HEK293 (cell line): ENCODE results near the gene FAM193B.
A peak's percentile ranks its signal among the peaks of the same experiment; 100 is the strongest.

Experiments
- CTCF ChIA-PET: fragments of 350-600 bp; formaldehyde crosslinking; extraction: SDS; loops from one replicate; lab custom pipeline; 2021; ENCODE audit warnings: antibody characterized with exemption; lab: Yijun Ruan, JAX
- POLR2A ChIA-PET: fragments of 300-600 bp; formaldehyde crosslinking; extraction: SDS; loops from one replicate; lab custom pipeline; 2020; ENCODE audit warnings: antibody characterized with exemption, inconsistent platforms; lab: Yijun Ruan, JAX
- H3K27ac ChIP-seq: fragments of 200-500 bp; sonication (Bioruptor generic); 2 replicates; pipeline ENCODE4 v1.5.1; 2014; ENCODE audit warnings: low read depth, low read length, control low read depth, inconsistent platforms; ENCODE audit errors: extremely low read depth
- H3K36me3 ChIP-seq, 2 experiments: fragments of 200-500 bp in 1 of 2; sonication (Bioruptor generic) in 1 of 2; 1 replicate in 1 of 2; 2 replicates in 1 of 2; pipeline ENCODE4 v1.5.1; 2014 to 2017; ENCODE audit warnings: inconsistent platforms in 2 of 2, low read length in 2 of 2; ENCODE audit not compliant: control insufficient read depth in 2 of 2, insufficient read depth in 1 of 2
- H3K4me1 ChIP-seq: fragments of 200-500 bp; sonication (Bioruptor generic); 2 replicates; pipeline ENCODE4 v1.5.1; 2014; ENCODE audit warnings: mild to moderate bottlenecking, low read length, inconsistent platforms; ENCODE audit not compliant: control insufficient read depth, insufficient read depth
- H3K4me3 ChIP-seq: 2 replicates; pipeline ENCODE4 v1.5.1; 2011; ENCODE audit warnings: low read depth, mild to moderate bottlenecking, control low read depth, low read length, moderate library complexity
- H3K9me3 ChIP-seq: fragments of 200-500 bp; sonication (Bioruptor generic); 2 replicates; pipeline ENCODE4 v1.5.1; 2014; ENCODE audit warnings: low read depth, low read length, inconsistent platforms; ENCODE audit not compliant: control insufficient read depth, insufficient read depth
- AEBP2 ChIP-seq: fragments of 450-650 bp; formaldehyde crosslinking; IDR thresholded peaks from 2 replicates; pipeline ENCODE4 v1.5.1; 2016; ENCODE audit warnings: missing biosample characterization, missing genetic modification characterization, borderline replicate concordance
- SP3 ChIP-seq: fragments of 450-650 bp; formaldehyde crosslinking; IDR thresholded peaks from 2 replicates; pipeline ENCODE4 v1.5.1; 2016; ENCODE audit warnings: missing biosample characterization, missing genetic modification characterization
- ZFP37 ChIP-seq: fragments of 450-650 bp; formaldehyde crosslinking; IDR thresholded peaks from 2 replicates; pipeline ENCODE4 v1.5.1; 2016; ENCODE audit warnings: missing biosample characterization, missing genetic modification characterization
- ZNF133 ChIP-seq: fragments of 450-650 bp; formaldehyde crosslinking; IDR thresholded peaks from 2 replicates; pipeline ENCODE4 v1.5.1; 2016; ENCODE audit warnings: missing biosample characterization, missing genetic modification characterization
- ZNF157 ChIP-seq: fragments of 450-650 bp; formaldehyde crosslinking; IDR thresholded peaks from 2 replicates; pipeline ENCODE4 v1.5.1; 2016; ENCODE audit warnings: missing biosample characterization, missing genetic modification characterization
- ZNF324 ChIP-seq: fragments of 450-650 bp; formaldehyde crosslinking; IDR thresholded peaks from 2 replicates; pipeline ENCODE4 v1.5.1; 2016; ENCODE audit warnings: missing biosample characterization, missing genetic modification characterization
- ZNF558 ChIP-seq: fragments of 450-650 bp; formaldehyde crosslinking; IDR thresholded peaks from 2 replicates; pipeline ENCODE4 v1.5.1; 2016; ENCODE audit warnings: missing biosample characterization, missing genetic modification characterization
- ZNF585B ChIP-seq: fragments of 450-650 bp; formaldehyde crosslinking; IDR thresholded peaks from 2 replicates; pipeline ENCODE4 v1.5.1; 2016; ENCODE audit warnings: missing biosample characterization, missing genetic modification characterization
- ZNF785 ChIP-seq: fragments of 450-650 bp; formaldehyde crosslinking; IDR thresholded peaks from 2 replicates; pipeline ENCODE4 v1.5.1; 2016; ENCODE audit warnings: missing biosample characterization, missing genetic modification characterization
- TF ChIP-seq, protein P1 (sequence below): fragments of 450-650 bp; IDR thresholded peaks from 2 replicates; pipeline ENCODE4 v1.5.1; 2018; ENCODE audit warnings: missing biosample characterization, missing genetic modification characterization
- TF ChIP-seq, protein P2 (sequence below): fragments of 450-650 bp; formaldehyde crosslinking; IDR thresholded peaks from 2 replicates; pipeline ENCODE4 v1.5.1; 2016; ENCODE audit warnings: missing biosample characterization, missing genetic modification characterization
- TF ChIP-seq, protein P3 (sequence below): fragments of 450-650 bp; formaldehyde crosslinking; IDR thresholded peaks from 2 replicates; pipeline ENCODE4 v1.5.1; 2016; ENCODE audit warnings: missing biosample characterization, missing genetic modification characterization
- TF ChIP-seq, protein P4 (sequence below): fragments of 450-650 bp; formaldehyde crosslinking; IDR thresholded peaks from 2 replicates; pipeline ENCODE4 v1.5.1; 2017; ENCODE audit warnings: missing biosample characterization, missing genetic modification characterization

FAM193B gene

DNA sequence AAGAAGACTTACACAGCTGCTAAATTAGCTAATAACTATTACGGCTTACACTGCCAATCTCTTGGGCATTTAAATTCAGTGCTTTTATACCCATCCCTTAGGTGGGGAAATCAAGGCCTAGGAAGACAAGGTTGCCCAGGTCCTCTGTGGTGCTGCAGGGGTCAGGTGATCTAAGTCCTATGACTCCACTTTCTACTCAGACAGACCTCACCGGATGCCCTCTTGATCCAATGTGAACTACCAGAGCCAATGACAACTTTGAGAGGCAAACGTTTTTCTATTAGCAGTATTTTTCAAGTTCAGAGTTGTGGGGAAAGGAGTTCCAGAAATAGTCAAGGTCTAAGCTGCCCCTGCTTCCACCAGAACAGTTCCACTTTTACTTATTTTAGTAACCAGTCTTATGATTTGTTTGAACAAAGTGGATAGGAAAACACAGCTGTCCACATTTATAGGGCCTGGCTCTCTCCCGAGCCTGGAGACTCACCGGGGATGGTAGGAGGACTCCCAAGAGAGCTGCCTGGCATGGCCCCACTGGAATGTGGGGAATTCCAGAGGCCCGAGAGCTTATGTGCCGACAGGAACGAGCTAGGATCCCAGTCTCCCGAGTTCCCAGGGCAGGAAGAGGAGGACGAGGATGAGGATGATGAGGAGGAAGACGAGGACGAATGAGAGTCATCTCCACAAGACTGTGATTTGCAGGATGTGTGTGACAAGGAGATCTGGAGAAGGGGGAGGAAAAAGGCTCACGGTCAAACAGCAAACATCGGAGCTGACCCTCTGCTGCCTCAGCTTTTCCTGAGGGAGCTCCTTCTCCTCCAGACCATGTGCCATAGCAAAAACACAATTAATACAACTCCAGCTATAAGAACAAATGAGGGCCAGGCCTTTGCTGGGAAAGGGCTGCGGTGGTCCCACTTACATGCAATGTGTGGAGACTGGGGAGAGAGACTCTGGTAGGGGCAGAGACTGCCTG lies 16.7 kb downstream of the FAM193B start:
- POLR2A ChIA-PET: interaction anchor here (0.6 to 2.0 kb wide), 2 partner anchors 32 to 54 kb away, joined by 3 to 4 read pairs; partner anchors contain the start of gene TMED9
- CTCF ChIA-PET: interaction anchor here (0.5 to 1.7 kb wide), 4 partner anchors 9 to 37 kb away, joined by 3 to 6 read pairs (median 4); no protein-coding TSS in a partner anchor
- Histone ChIP-seq H3K36me3 (peaks cover 8 to 78% of the 10 kb centered on the region in 2 experiments), H3K9me3 (no peaks in the 10 kb centered on the region), H3K4me3 (no peak overlapping the region), H3K27ac (no peak overlapping the region), H3K4me1 (no peaks in the 10 kb centered on the region)
- no peak for TF ChIP-seq ZNF157
- TF ChIP-seq, protein P1, sequence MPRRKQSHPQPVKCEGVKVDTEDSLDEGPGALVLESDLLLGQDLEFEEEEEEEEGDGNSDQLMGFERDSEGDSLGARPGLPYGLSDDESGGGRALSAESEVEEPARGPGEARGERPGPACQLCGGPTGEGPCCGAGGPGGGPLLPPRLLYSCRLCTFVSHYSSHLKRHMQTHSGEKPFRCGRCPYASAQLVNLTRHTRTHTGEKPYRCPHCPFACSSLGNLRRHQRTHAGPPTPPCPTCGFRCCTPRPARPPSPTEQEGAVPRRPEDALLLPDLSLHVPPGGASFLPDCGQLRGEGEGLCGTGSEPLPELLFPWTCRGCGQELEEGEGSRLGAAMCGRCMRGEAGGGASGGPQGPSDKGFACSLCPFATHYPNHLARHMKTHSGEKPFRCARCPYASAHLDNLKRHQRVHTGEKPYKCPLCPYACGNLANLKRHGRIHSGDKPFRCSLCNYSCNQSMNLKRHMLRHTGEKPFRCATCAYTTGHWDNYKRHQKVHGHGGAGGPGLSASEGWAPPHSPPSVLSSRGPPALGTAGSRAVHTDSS (tag by site-specific recombination): peak; percentile 94
- TF ChIP-seq ZNF585B (tag by site-specific recombination): no peak
- no peak for TF ChIP-seq ZNF133 (tag by site-specific recombination)

DNA sequence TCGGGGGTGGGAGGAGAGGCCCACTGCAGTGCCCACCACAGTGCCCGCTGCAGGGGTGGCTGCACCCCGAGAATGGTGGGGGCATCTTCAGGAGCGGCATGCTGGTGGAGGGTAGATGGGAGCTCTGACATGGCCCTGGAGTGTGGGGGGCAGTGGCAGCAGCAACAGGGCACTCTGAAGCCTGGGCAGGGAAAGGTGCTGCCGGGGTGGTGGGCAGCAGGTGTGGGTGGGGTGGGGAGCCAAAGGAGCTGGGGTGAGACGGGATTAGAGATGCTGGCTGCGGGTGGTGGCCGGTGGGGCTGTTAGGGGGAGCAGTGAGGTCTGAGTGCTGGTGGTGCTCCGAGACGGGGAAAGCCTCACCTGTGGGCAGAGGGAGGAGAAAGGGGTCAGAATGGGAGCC lies 18.0 kb downstream of the FAM193B start:
- TF ChIP-seq ZNF785 (tag by site-specific recombination) (no peak), SP3 (tag by site-specific recombination) (no peak), ZNF324 (tag by site-specific recombination) (no peak), ZNF558 (tag by site-specific recombination) (no peak), ZFP37 (tag by site-specific recombination) (no peak), AEBP2 (tag by site-specific recombination) (no peak)
- TF ChIP-seq, protein P2, sequence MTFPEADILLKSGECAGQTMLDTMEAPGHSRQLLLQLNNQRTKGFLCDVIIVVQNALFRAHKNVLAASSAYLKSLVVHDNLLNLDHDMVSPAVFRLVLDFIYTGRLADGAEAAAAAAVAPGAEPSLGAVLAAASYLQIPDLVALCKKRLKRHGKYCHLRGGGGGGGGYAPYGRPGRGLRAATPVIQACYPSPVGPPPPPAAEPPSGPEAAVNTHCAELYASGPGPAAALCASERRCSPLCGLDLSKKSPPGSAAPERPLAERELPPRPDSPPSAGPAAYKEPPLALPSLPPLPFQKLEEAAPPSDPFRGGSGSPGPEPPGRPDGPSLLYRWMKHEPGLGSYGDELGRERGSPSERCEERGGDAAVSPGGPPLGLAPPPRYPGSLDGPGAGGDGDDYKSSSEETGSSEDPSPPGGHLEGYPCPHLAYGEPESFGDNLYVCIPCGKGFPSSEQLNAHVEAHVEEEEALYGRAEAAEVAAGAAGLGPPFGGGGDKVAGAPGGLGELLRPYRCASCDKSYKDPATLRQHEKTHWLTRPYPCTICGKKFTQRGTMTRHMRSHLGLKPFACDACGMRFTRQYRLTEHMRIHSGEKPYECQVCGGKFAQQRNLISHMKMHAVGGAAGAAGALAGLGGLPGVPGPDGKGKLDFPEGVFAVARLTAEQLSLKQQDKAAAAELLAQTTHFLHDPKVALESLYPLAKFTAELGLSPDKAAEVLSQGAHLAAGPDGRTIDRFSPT (tag by site-specific recombination): peak; percentile 29; the same call in 1 of the 2 replicates
- TF ChIP-seq, protein P3, sequence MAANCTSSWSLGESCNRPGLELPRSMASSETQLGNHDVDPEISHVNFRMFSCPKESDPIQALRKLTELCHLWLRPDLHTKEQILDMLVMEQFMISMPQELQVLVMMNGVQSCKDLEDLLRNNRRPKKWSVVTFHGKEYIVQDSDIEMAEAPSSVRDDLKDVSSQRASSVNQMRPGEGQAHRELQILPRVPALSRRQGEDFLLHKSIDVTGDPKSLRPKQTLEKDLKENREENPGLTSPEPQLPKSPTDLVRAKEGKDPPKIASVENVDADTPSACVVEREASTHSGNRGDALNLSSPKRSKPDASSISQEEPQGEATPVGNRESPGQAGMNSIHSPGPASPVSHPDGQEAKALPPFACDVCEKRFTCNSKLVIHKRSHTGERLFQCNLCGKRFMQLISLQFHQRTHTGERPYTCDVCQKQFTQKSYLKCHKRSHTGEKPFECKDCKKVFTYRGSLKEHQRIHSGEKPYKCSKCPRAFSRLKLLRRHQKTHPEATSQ (tag by site-specific recombination): no peak
- TF ChIP-seq, protein P4, sequence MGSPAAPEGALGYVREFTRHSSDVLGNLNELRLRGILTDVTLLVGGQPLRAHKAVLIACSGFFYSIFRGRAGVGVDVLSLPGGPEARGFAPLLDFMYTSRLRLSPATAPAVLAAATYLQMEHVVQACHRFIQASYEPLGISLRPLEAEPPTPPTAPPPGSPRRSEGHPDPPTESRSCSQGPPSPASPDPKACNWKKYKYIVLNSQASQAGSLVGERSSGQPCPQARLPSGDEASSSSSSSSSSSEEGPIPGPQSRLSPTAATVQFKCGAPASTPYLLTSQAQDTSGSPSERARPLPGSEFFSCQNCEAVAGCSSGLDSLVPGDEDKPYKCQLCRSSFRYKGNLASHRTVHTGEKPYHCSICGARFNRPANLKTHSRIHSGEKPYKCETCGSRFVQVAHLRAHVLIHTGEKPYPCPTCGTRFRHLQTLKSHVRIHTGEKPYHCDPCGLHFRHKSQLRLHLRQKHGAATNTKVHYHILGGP: no peak
- ChIA-PET POLR2A (no interaction called here), CTCF (interaction anchor here (1.1 kb wide), 1 partner anchor 10 kb away, joined by 6 read pairs; no protein-coding TSS in a partner anchor)
- H3K9me3 ChIP-seq: no peaks in the 10 kb centered on the region
- no peak overlapping the region for H3K27ac ChIP-seq
- H3K4me1 ChIP-seq: no peaks in the 10 kb centered on the region
- peaks cover 13 to 81% of the 10 kb centered on the region in 2 experiments for H3K36me3 ChIP-seq
- no peak overlapping the region for H3K4me3 ChIP-seq
